GM18907 (cell line): ENCODE data around the gene SORL1.

Experiments used
- ATAC-seq: cut with Tn5 transposase; IDR thresholded peaks from one replicate; pipeline ENCODE4 v1.9.1; 2021; ENCODE audit warnings: mild to moderate bottlenecking, moderate library complexity; ENCODE audit not compliant: unreplicated experiment

The SORL1 gene

GRCh38 chr11:121473064-121473777 is 21.1 kb downstream of the SORL1 start:
- ATAC-seq = no peak

DNA sequence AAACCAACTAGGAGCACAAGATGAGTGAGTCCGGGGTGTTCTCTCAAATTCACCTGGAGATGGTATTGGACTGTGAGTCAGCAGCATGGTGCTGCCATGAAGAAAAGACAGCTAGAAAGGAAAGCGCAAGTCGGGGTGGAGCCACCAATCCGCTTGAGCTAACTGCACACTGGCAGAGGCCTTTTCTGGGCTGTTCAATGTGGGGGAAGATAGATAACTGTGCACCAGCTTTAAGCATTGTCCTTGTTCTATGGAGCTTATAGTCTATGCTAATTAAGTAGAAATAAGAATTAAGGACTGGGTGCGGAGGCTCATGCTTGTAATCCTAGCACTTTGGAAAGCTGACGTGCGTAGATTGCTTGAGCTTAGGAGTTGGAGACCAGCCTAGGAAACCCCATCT is 22.6 kb downstream of the SORL1 start:
- ATAC-seq = no peak

- ATAC-seq = no peak
These were observed 24.4 kb downstream of the SORL1 start for GRCh38 chr11:121476379-121477032.

- ATAC-seq = no peak
These were observed 26.2 kb downstream of the SORL1 start for GRCh38 chr11:121478226-121478894.

DNA sequence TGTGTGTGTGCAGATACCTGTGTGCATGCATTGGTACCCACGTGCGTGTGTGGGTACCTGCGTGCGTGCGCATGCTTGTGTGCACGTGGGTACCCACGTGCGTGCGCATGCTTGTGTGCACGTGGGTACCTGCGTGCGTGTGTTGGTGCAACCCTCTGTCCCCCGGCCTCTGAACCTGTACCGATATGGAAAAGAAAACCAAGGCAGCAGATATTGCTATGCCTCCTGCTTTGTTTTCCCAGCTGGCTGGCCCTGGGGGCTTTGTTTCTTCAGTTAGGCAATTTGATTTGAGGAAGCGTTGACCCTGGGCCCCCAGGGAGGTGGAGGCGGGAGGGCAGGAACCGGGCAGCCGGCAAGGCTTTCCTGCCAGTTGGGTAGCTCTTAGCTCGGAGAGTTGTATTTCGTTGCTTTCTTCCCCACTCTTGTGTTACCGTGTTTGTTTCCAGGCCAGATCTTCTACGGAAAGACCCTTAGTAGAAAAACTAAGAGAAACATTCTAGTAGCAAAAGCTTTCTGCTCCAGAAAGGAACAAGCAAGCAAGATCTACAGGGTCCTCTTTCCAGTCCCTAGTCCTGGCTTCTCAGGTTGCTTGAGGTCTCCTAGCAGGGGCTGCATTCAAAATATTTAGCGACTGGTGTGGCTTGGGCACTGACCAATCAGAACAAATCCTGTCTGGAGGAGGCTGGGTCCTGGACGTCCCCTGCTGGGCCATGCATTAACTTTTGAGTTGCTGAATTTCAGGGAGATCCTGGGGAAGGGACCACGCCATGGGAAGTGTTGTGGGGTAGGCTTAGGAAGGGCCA is 27.0 kb downstream of the SORL1 start:
- ATAC-seq = no peak

- no peak for ATAC-seq
These were observed 27.7 kb downstream of the SORL1 start for GRCh38 chr11:121479698-121480238.

- peak; percentile 64 for ATAC-seq
These were observed 29.5 kb downstream of the SORL1 start for GRCh38 chr11:121481484-121482230.

DNA sequence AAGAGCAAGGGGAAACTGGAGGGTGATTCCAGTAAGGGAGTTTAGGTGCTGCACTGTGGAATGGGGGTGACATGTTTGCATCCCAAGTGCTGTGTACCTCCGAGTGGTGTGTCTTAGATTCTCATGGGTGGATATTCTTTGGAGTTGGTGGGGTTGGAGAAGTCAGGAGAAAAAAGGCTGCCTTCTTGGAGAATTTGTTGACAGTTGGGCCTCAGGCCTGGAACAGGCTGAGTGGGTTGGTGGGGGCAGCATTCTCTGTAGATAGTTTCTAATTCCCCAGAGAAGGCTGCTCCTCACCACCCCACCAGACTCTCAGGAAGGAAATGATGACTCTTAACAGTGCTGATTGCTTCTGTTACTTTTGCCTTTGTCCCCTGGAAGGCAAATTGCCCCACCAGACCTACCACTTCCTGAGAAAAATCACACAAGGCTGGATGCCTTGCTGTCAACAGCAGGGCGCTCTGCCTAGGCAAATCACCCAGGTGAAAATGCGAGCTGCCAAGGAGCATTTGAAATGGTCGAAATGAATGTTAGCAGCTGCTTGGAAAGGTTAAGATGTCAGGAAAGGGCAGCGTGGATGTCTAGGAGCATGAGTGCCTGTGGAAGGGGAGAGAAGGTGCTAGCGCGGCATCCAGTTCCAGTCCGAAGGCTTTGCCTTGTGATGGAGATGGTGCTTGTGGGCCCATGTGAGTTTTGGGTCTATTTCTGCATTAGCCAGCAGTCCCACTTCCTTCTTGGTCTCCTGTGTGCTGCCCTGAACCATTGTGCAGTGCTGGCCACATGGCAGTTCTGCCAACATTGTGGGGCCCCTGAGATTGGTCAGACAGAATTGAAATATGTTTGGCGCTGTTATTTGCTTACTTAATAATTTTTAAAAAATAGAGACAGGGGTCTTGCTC is 30.4 kb downstream of the SORL1 start:
- peak; percentile 91 for ATAC-seq

GRCh38 chr11:121483805-121484480 is 31.8 kb downstream of the SORL1 start:
- ATAC-seq = no peak

- ATAC-seq = no peak
These were observed 33.1 kb downstream of the SORL1 start for GRCh38 chr11:121485216-121485615.

- ATAC-seq = no peak
These were observed 33.9 kb downstream of the SORL1 start for GRCh38 chr11:121486054-121486453.

- ATAC-seq = no peak
These were observed 35.1 kb downstream of the SORL1 start for GRCh38 chr11:121487191-121487590.

- no peak for ATAC-seq
These were observed 36.1 kb downstream of the SORL1 start for GRCh38 chr11:121488170-121488569.

DNA sequence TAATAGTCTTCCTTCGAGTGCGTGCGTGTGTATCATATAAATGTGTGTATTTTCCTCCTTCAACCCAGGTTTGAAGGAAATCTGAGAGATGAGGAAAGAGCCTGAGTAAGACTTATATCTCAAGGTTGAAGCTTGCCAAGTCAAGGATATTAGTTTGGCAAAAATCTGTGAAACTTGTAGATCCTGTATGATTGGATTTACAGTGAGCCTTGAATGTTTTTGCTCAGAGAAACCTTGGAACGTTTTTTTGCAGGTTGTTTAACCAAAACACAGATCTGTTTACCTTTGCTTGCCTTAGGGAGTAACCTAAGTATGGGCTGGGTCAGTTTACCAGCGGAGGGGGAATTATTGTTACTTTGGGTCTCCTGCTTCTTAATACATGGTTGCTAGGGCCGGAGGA is 36.5 kb downstream of the SORL1 start:
- ATAC-seq = no peak

- no peak for ATAC-seq
These were observed 37.7 kb downstream of the SORL1 start for GRCh38 chr11:121489823-121490222.

DNA sequence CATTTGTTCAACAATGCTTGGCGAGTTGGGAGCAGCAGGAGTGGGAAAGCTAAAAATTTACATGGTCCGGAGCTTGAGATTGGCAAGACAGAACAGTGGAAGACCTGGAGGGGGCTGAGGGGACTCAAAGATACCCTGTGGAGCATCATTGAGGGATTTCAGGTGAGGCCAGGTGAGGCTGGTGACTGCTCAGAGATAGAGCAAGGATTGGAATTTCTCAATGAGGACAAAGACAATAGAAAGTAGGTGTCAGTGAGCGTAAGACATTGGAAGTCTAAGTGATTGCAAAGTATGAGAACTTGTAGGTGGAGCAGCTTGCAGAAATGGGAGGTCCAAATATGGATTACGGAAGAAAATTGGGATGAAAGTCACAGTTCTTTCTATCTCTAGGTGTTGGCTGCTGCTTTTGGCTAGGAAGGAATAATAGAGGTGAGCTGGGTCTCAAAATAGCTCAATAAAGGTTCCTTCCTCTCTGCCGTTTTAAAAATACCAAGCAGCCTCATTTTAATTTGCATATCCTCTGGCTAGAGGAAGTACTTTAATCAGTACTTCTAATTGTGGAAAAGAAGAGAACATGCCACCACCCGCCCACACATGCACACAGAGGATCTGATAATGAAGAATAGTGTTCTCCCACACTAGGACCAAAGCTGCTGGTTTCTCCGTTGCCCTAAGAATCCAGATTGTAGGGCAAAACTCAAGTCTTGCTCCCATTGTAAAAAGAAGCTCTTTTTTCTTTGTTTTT is 42.4 kb downstream of the SORL1 start:
- ATAC-seq = peak; percentile 72

DNA sequence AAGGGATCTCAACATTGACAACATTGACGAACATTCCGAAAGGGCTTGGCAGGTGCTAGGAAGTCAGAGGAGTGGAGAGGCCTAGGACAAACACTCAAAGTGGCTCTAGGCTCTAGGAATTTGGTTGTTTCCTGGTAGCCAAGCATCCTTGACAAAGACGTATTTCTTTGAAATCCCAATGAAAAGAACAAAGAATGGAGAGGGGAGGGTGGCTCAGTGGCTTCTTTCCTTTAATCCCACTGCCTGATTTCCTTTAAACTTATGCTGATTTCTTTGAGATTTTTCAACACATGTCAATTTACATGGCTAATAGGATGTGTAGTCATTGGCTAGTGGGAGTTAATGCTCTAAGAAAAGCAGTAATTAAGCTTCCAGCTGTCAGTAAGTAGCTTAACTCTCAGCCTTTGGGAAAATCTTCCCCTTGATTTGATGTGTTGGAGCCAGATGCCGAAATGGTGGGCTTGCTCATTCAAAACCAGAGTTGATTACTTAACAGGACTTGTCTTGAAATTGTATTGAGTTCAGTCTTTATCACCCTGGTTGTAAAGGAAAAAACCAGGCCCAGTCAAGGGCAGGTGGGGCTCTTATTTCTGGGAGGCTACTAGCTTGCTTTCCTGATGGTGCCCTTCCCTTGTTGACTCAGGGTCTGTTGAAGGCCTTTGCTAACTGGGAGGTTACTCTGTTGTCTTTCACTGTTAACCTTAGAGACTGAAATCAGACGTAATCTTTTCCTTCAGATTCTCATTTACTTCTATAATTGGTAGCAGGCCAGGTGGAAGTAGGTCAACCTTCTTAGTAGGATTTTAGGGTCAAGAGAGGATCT is 45.3 kb downstream of the SORL1 start:
- no peak for ATAC-seq
